Left renal pelvis (tissue), 4 donors: ENCODE measurements around the gene VPS13C. TPM values are rescaled to one million over a fixed set of nuclear protein-coding genes. Genes with fewer than 3 reads are reported as not detected.
"Not testable (repeated sequence)": the region's sequence is repeated elsewhere in the genome, so short reads cannot be mapped to it uniquely, and the experiment has no call there.

Source experiments
- DNase-seq, 4 donors: peaks; one replicate each; pipeline ENCODE4 v3.0.0-alpha.2; 2013; ENCODE audit warnings: low read depth in 4 of 4, low spot score in 3 of 4
- polyA plus RNA-seq, 4 donors: library from polyadenylated mRNA; unstranded; fragments of 120-200 nt; gene quantifications; one replicate each; pipeline ENCODE4 v1.2.1, GENCODE V29; 2013; ENCODE audit not compliant: insufficient read length in 4 of 4

The VPS13C gene
- polyA plus RNA-seq, 4 donors = 30.9 to 53.3 (median 42.4) TPM

GRCh38 chr15:62050115-62050514, 10.1 kb downstream of the VPS13C start:
- no peak for DNase-seq

- not testable (repeated sequence) for DNase-seq
Measured at GRCh38 chr15:62048254-62048653, 12.0 kb downstream of the VPS13C start.

DNA sequence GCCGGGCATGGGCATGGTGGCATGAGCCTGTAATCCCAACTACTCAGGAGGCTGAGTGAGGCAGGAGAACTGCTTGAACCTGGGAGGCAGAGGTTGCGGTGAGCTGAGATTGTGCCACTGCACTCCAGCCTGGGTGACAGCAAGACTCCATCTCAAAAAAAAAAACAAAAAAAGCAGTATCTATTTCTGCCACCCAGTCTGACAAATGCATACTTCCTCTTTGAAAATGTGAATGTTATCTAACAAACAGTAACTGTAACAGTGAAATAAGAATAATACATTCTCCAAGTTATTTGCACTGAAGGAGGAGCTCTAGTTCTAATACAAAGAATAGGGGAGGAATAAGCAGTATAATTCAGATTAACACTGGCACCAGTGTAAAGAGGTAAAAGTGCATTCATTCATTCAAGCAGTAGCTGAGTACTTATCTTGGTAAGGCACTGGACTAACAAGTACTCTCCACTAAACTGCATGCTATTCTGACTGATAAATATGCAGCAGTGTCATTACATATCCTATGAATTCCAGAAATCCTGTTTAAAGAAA, 12.9 kb downstream of the VPS13C start:
- no peak for DNase-seq

DNA sequence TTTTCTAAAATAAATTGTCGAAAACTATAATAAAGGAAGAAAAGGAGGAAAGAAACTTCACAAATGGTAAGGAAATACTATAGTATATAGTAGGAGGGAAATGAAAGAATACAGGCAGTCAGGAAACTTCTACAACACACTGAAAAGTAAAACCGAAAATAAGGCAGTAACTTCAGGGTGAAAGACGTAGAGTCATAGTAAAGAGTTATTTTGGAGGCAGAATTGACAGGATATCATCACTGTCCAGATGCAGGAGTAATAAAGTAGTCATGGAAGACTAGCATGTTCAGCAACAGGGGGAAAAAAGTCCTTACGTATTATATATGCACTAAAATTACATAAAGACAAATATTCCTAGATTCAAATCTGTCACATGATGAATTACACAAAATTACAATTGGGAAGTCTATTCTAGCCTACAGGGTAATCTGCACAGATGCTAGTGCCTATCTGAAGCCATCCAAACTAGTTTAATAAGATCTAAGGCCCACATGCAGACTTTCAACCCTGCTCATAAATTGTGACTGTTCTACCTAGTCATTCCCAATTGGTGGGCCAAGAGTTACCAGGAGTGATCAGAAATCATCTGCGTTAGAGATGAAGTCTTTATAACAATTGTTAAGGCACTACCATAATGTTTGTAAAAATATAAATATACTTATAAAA, 14.0 kb downstream of the VPS13C start:
- no peak for DNase-seq

DNA sequence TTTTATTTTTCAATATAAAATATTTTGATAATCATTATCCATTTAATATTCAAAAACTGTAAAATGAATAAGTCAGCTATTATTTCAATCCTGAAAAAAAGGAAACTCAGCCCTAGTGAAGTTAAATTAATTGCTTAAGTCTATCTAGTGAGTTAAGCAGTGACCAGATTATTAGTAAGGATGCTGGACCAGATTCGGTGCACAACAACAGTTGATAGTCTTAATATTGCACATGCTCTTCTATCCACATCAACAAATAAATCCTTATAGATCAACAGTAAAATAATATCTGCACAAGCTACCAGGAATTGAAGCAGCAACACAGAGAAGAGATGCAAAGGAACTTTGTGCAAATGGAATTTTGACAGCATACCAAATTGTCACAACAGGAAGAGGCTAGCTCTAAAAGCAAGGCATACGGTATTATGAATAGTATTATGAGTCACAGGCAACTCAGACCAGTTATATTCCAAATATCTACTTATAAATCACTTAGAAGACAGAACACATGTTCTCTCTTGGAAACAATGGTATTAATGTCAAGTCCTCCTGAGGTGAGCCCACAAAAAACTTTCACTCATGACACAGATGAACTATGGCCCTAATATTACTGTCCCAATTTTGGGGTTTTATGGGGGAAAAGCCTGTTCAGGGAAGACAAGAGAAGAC, 24.9 kb downstream of the VPS13C start:
- no peak for DNase-seq

DNA sequence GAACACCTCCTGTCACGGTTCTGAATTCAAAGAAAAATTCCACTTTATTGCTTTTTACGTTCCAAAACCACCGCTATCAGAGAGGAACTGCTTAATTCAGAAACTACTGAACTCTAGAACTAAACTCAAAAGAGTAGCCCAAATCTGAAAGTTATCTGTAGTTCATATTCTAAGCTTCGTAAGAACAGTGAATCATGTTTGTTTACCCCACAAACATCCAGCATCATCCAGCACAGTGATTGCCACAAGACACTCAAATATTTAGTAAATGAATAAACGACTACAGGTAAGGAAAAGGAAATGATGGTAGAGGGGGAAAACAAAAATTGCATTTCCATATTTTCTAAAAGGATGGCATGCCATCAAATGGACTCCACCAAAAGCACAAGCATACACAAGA, 32.3 kb downstream of the VPS13C start:
- no peak for DNase-seq

DNA sequence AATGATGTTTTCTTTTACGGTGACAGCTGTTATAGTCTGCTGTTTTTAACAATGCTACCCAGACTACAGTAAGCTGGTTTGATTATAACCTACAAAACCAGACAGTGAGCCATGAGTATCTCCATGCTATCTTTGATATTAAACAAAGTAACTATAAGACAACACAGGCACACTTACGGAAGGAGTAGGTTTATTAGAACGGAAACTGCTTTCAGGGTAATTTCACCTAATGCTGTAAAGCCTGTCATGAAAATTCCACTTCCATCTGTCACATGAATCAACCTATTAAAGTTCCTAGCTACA, 33.0 kb downstream of the VPS13C start:
- DNase-seq = no peak

GRCh38 chr15:62026487-62027262, 33.6 kb downstream of the VPS13C start:
- DNase-seq = no peak

GRCh38 chr15:62021991-62022600, 38.2 kb downstream of the VPS13C start:
- DNase-seq = no peak

DNA sequence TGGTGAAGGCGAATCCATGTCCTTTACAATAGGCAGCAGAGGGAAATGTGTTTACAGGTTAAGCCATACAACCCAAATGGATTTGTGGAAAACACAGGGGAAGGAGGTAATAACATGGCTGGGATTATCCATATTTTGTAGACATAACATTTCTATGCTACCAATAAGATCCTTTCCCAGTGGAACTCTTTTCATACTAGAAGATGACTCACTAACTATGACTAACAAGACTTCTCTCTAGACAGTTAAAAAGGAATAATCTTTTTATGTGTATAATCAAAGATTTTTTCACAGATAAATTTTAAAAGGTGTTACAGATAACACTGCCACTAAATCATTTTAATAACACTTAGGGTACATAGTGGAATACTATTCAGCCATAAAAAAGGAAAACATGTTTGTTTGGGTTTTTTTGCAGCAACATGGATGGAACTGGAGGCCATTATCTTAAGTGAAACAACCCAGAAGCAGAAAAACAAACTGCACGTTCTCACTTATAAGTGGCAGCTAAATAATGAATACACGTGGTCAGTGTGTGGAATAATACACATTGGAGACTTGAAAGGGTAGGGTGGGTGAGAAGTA, 39.6 kb downstream of the VPS13C start:
- DNase-seq = no peak

- not testable (repeated sequence) for DNase-seq
Measured at GRCh38 chr15:62005354-62005753, 54.9 kb downstream of the VPS13C start.

- DNase-seq = no peak
Measured at GRCh38 chr15:61997786-61998185, 62.5 kb downstream of the VPS13C start.

DNA sequence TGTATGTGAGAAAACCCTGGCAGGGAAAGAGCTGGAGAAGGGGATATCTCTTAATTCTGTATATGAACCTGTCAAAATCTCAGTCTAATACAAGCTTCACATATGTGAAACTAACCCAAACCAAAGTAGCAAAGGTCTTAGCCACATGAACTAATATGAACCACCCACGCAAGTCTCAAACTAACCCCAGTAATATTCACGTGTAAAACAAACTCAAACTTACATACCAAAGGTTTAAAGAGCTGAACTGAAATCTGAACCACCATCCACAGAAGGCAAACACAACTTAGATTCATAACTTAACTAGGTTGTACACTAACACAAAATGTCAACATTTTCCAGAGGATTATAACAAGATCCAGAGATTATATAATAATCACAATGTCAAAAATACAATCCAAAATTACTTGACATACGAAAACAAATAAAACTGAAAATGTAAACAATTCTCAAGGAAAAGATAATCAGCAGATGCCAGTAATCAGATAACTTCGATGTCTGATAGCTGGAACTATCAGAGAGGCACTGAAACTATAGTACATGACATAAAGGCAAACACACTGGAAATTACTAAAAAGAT, 64.1 kb downstream of the VPS13C start:
- DNase-seq = no peak

- no peak for DNase-seq
Measured at GRCh38 chr15:61994216-61994615, 66.0 kb downstream of the VPS13C start.

DNA sequence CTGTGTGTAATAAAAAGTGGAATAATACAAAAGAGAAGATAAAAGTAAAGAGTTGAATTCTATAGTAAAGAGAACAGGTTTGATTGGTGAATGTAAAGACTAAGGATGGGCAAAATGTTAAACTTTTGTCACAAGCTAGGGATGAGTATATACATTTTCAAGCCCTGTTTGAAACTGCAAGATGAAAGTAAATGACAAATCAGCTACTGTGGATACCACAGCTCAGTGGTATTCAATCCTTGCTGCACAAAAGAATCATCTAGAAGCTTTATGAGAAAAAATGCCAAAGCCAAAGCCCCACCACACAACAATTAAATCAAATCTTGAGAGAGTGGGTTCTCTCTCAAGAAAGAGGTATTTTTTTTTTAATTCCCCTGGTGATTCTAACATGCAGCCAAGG, 67.7 kb downstream of the VPS13C start:
- DNase-seq = no peak

- no peak for DNase-seq
Measured at GRCh38 chr15:61989667-61990066, 70.6 kb downstream of the VPS13C start.

- no peak for DNase-seq
Measured at GRCh38 chr15:61987824-61988223, 72.4 kb downstream of the VPS13C start.

GRCh38 chr15:61983081-61983480, 77.2 kb downstream of the VPS13C start:
- DNase-seq = no peak

GRCh38 chr15:61978225-61978624, 82.0 kb downstream of the VPS13C start:
- no peak for DNase-seq

GRCh38 chr15:61974759-61975158, 85.5 kb downstream of the VPS13C start:
- no peak for DNase-seq
